Measurements from ENCODE around the gene NAA25.

Gene NAA25

DNA sequence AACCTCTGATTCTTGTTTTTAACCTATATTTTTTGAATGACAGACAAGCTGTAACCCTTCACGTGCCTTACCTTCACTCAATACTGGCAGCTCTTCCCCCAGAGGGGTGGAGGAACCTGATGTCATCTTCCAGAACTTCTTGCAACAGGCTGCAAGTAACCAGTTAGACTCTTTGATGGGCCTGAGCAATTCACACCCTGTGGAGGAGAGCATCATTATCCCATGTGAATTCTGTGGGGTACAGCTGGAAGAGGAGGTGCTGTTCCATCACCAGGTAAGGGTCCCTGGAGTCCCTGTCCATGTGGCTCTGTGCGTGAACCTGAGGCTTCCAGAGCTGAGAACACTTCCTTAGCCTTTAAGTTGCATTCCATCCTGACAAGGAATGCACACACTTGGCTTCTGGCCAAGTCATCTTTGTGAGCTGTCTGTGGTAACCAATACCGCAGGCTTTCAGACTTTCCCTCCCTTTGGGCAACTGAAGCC lies 39.5 kb upstream of the NAA25 start:
- Histone ChIP-seq H3K36me3 (peaks cover 71% of the 10 kb centered on the region), H3K27ac (no peak overlapping the region), H3K4me3 (ENCODE audit: low read depth, low read length) (no peak overlapping the region), H3K9me3 (ENCODE audit: severe bottlenecking) (no peaks in the 10 kb centered on the region), H3K27me3 (ENCODE audit: insufficient read depth, low read depth, severe bottlenecking) (no peaks in the 10 kb centered on the region)
- TF ChIP-seq, protein P1, sequence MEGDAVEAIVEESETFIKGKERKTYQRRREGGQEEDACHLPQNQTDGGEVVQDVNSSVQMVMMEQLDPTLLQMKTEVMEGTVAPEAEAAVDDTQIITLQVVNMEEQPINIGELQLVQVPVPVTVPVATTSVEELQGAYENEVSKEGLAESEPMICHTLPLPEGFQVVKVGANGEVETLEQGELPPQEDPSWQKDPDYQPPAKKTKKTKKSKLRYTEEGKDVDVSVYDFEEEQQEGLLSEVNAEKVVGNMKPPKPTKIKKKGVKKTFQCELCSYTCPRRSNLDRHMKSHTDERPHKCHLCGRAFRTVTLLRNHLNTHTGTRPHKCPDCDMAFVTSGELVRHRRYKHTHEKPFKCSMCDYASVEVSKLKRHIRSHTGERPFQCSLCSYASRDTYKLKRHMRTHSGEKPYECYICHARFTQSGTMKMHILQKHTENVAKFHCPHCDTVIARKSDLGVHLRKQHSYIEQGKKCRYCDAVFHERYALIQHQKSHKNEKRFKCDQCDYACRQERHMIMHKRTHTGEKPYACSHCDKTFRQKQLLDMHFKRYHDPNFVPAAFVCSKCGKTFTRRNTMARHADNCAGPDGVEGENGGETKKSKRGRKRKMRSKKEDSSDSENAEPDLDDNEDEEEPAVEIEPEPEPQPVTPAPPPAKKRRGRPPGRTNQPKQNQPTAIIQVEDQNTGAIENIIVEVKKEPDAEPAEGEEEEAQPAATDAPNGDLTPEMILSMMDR (IDR thresholded peaks at IDR 0.05; ENCODE audit: low read depth, low read length) = no peak
- DNase-seq = no peak

DNA sequence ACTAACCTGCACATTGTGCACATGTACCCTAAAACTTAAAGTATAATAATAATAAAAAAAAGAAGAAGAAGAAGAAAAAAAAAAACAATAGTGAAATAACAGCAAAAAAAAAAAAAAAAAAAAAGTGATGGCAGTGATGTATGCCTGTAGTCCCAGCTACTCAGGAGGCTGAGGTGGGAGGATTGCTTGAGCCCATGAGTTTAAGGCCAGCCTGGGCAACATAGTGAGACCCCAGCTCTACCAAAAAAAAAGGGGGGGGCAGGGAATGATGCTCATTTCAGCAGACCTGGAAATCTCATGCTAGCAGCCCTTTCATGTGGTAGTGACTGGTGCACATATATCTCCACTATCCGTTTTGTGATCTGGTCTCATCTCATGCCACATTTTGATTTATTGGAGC lies 37.5 kb upstream of the NAA25 start:
- H3K27ac ChIP-seq = no peak overlapping the region
- H3K27me3 ChIP-seq (ENCODE audit: insufficient read depth, low read depth, severe bottlenecking) = no peaks in the 10 kb centered on the region
- no peak for DNase-seq
- no peaks in the 10 kb centered on the region for H3K9me3 ChIP-seq (ENCODE audit: severe bottlenecking)
- peaks cover 59% of the 10 kb centered on the region for H3K36me3 ChIP-seq
- TF ChIP-seq, protein P1 (IDR thresholded peaks at IDR 0.05; ENCODE audit: low read depth, low read length) = no peak
- H3K4me3 ChIP-seq (ENCODE audit: low read depth, low read length) = no peak overlapping the region

DNA sequence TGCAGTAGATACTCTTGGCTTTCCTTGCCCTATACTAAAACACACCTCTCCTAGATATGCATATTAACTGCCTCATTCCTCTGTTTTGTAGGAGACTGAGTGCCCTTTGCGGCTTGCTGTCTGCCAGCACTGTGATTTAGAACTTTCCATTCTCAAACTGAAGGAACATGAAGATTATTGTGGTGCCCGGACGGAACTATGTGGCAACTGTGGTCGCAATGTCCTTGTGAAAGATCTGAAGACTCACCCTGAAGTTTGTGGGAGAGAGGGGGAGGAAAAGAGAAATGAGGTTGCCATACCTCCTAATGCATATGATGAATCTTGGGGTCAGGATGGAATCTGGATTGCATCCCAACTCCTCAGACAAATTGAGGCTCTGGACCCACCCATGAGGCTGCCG lies 32.1 kb upstream of the NAA25 start:
- DNase-seq = no peak
- peaks cover 38% of the 10 kb centered on the region for H3K36me3 ChIP-seq
- no peak overlapping the region for H3K27ac ChIP-seq
- H3K4me3 ChIP-seq (ENCODE audit: low read depth, low read length) = no peak overlapping the region
- TF ChIP-seq, protein P1 (IDR thresholded peaks at IDR 0.05; ENCODE audit: low read depth, low read length) = no peak
- H3K27me3 ChIP-seq (ENCODE audit: insufficient read depth, low read depth, severe bottlenecking) = no peaks in the 10 kb centered on the region
- no peaks in the 10 kb centered on the region for H3K9me3 ChIP-seq (ENCODE audit: severe bottlenecking)

DNA sequence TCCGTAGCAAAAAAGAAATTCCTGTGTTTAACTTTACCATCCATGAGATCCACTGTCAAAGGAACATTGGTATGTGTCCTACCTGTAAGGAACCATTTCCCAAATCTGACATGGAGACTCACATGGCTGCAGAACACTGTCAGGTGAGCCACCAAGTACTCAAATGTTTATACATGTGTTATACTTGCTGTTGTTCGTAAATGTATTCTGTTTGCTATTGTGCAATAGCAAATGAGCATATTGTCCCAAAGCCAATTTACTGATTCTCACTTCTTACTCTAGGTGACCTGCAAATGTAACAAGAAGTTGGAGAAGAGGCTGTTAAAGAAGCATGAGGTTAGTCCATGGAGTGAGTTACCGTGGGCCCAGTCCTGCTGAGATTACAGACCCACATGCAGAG lies 26.1 kb upstream of the NAA25 start:
- Histone ChIP-seq H3K27me3 (ENCODE audit: insufficient read depth, low read depth, severe bottlenecking) (no peaks in the 10 kb centered on the region), H3K4me3 (ENCODE audit: low read depth, low read length) (no peak overlapping the region), H3K27ac (no peak overlapping the region), H3K36me3 (peaks cover 22% of the 10 kb centered on the region), H3K9me3 (ENCODE audit: severe bottlenecking) (no peaks in the 10 kb centered on the region)
- no peak for DNase-seq
- TF ChIP-seq, protein P1 (IDR thresholded peaks at IDR 0.05; ENCODE audit: low read depth, low read length) = no peak

DNA sequence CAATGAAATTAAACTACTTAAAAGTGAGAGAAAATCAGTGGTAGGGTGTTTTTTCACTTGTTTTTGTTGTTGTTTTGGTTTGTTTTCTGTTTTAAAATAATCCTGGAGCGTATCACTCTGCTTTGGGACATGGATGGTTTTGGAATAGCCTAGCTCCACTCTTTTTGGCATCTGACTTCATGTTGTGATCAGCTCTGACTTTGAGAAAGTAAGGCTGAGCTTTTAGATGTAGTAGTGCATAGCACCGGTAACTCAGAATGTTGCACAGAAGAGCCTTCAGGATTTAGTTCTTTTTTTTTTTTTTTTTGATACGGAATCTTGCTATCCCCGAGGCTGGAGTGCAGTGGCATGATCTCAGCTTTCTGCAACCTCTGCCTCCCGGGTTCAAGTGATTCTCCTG lies 24.8 kb upstream of the NAA25 start:
- Histone ChIP-seq H3K27me3 (ENCODE audit: insufficient read depth, low read depth, severe bottlenecking) (no peaks in the 10 kb centered on the region), H3K4me3 (ENCODE audit: low read depth, low read length) (no peak overlapping the region), H3K9me3 (ENCODE audit: severe bottlenecking) (no peaks in the 10 kb centered on the region), H3K27ac (no peak overlapping the region), H3K36me3 (peaks cover 22% of the 10 kb centered on the region)
- TF ChIP-seq, protein P1 (IDR thresholded peaks at IDR 0.05; ENCODE audit: low read depth, low read length) = no peak
- DNase-seq = no peak

DNA sequence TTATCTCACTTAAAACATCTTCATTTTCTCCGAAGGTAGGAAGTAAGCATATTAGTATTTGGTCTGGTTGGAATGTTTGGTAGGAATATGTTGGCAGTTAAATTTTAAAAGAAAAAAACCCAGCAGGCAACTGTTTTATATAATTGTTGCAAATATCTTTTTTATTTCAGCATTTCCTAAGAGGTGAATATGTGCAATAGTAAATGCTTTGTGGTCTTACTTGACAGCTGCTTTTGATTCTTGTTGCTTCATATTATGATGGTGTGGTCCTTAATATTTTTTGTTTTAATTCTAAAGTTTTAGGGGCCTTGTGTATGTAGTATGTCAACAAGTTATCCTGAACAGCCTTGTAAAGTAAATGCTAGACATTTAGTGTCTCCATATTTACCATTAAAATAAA lies 23.1 kb upstream of the NAA25 start:
- no peak overlapping the region for H3K4me3 ChIP-seq (ENCODE audit: low read depth, low read length)
- no peak overlapping the region for H3K27ac ChIP-seq

More for the DNA sequence above, 23.1 kb upstream of the NAA25 start:
- TF ChIP-seq, protein P1 (IDR thresholded peaks at IDR 0.05; ENCODE audit: low read depth, low read length) = no peak
- no peaks in the 10 kb centered on the region for H3K9me3 ChIP-seq (ENCODE audit: severe bottlenecking)
- H3K36me3 ChIP-seq = peaks cover 15% of the 10 kb centered on the region
- no peak for DNase-seq
- H3K27me3 ChIP-seq (ENCODE audit: insufficient read depth, low read depth, severe bottlenecking) = no peaks in the 10 kb centered on the region

All from WERI-Rb-1 (cell line).